Neural crest cell (in vitro differentiated cells): Measurements from ENCODE around the gene CCDC190. TPM values are rescaled to one million over a fixed set of nuclear protein-coding genes. Genes with fewer than 3 reads are reported as not detected.

Experiments
- DNase-seq: peaks from one replicate; pipeline ENCODE4 v3.0.0; 2021; ENCODE audit warnings: low read depth, mixed read lengths, low spot score
- H3K27ac Mint-ChIP-seq: one replicate; pipeline ENCODE4 v1.8.0; 2021; ENCODE audit warnings: mild to moderate bottlenecking, mixed read lengths; ENCODE audit not compliant: unreplicated experiment
- H3K27me3 Mint-ChIP-seq: 2 replicates; pipeline ENCODE4 v1.8.0; 2021; ENCODE audit warnings: low read depth, mild to moderate bottlenecking, mixed read lengths
- H3K36me3 Mint-ChIP-seq: 2 replicates; pipeline ENCODE4 v1.8.0; 2021; ENCODE audit warnings: low read depth, mild to moderate bottlenecking, mixed read lengths
- H3K4me1 Mint-ChIP-seq: 2 replicates; pipeline ENCODE4 v1.8.0; 2021; ENCODE audit warnings: mixed read lengths
- H3K4me3 Mint-ChIP-seq: one replicate; pipeline ENCODE4 v1.8.0; 2021; ENCODE audit warnings: mild to moderate bottlenecking, mixed read lengths
- H3K9me3 Mint-ChIP-seq: 2 replicates; pipeline ENCODE4 v1.8.0; 2021; ENCODE audit warnings: mixed read lengths
- total RNA-seq: library from RNA; stranded (reverse); gene quantifications from 2 replicates; pipeline ENCODE4 v1.2.1, GENCODE V29; 2021
- TF ChIP-seq, protein P1 (sequence below): fragments of 200-600 bp; sonication (generic); conservative IDR thresholded peaks from 2 replicates; pipeline ENCODE4 v1.5.0; 2021; ENCODE audit warnings: antibody characterized with exemption, mild to moderate bottlenecking

The CCDC190 gene
- total RNA-seq, 1 donor from 2014 or later: not detected

DNA sequence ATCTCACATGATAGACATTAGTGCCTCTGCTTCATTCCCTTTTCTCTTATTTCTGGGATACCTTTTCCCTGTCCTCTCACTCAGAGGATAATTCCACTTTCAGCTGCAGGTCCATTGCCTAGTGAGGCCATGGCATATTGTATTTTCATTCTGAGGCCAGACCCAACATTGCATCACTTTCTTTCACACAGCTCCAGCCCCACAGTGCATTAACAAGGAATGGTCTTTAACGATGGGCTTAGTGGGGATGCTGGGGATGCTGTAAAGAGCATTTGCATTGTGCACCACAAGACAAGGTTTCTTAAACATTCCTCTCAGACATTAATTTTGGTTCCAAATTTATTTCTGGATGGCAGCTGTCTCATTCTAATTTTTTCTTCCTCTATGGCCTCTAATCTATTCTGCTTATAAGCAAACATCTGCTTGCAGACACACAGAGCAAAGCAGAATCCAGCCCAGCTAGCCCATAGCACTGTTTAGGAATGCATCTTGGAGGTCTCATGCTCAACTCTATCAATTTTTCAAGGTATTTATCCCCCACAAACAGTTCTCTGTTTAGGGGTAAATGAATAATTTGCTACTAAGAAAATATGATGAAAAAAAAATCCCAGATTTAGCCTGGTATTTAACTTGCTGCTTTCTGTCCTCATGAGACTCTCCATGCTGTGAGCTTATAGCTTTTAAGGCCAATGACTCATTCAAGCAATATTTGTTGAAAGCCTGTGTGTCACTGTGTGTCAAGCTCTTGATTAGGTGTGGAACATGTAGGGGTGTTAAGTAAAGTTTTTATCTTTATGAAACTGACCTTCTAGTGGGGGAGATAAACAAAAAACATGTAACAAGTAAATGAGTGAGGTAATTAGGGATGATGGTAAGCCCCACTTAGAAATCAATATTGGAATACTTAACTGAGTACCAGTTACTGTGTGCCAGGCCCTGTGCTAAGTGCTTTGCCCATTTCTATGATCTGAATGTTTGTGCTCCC, 44.5 kb upstream of the CCDC190 start:
- Mint-ChIP-seq H3K4me3 (no peak overlapping the region), H3K27ac (no peak overlapping the region), H3K27me3 (no peaks in the 10 kb centered on the region), H3K36me3 (no peaks in the 10 kb centered on the region), H3K4me1 (no peaks in the 10 kb centered on the region), H3K9me3 (peaks cover 4% of the 10 kb centered on the region)
- TF ChIP-seq, protein P1, sequence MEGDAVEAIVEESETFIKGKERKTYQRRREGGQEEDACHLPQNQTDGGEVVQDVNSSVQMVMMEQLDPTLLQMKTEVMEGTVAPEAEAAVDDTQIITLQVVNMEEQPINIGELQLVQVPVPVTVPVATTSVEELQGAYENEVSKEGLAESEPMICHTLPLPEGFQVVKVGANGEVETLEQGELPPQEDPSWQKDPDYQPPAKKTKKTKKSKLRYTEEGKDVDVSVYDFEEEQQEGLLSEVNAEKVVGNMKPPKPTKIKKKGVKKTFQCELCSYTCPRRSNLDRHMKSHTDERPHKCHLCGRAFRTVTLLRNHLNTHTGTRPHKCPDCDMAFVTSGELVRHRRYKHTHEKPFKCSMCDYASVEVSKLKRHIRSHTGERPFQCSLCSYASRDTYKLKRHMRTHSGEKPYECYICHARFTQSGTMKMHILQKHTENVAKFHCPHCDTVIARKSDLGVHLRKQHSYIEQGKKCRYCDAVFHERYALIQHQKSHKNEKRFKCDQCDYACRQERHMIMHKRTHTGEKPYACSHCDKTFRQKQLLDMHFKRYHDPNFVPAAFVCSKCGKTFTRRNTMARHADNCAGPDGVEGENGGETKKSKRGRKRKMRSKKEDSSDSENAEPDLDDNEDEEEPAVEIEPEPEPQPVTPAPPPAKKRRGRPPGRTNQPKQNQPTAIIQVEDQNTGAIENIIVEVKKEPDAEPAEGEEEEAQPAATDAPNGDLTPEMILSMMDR: no peak
- DNase-seq: no peak

- H3K27ac Mint-ChIP-seq: no peak overlapping the region
- no peak overlapping the region for H3K4me3 Mint-ChIP-seq
- TF ChIP-seq, protein P1: no peak
- no peaks in the 10 kb centered on the region for H3K36me3 Mint-ChIP-seq
- H3K9me3 Mint-ChIP-seq: peaks cover 2% of the 10 kb centered on the region
- no peaks in the 10 kb centered on the region for H3K4me1 Mint-ChIP-seq
- no peaks in the 10 kb centered on the region for H3K27me3 Mint-ChIP-seq
- DNase-seq: no peak
These were observed 43.6 kb upstream of the CCDC190 start for GRCh38 chr1:162904579-162904978.

- no peaks in the 10 kb centered on the region for H3K36me3 Mint-ChIP-seq
These were observed 43.0 kb upstream of the CCDC190 start for GRCh38 chr1:162904023-162904422.

GRCh38 chr1:162903246-162903645, 42.3 kb upstream of the CCDC190 start:
- Mint-ChIP-seq H3K27me3 (no peaks in the 10 kb centered on the region), H3K27ac (no peak overlapping the region), H3K4me1 (no peaks in the 10 kb centered on the region), H3K4me3 (no peak overlapping the region), H3K36me3 (no peaks in the 10 kb centered on the region), H3K9me3 (no peaks in the 10 kb centered on the region)
- TF ChIP-seq, protein P1: no peak
- no peak for DNase-seq

More at GRCh38 chr1:162904023-162904422, 43.0 kb upstream of the CCDC190 start:
- Mint-ChIP-seq H3K4me3 (no peak overlapping the region), H3K27ac (no peak overlapping the region), H3K9me3 (no peaks in the 10 kb centered on the region), H3K27me3 (no peaks in the 10 kb centered on the region), H3K4me1 (no peaks in the 10 kb centered on the region)
- TF ChIP-seq, protein P1: no peak
- no peak for DNase-seq

DNA sequence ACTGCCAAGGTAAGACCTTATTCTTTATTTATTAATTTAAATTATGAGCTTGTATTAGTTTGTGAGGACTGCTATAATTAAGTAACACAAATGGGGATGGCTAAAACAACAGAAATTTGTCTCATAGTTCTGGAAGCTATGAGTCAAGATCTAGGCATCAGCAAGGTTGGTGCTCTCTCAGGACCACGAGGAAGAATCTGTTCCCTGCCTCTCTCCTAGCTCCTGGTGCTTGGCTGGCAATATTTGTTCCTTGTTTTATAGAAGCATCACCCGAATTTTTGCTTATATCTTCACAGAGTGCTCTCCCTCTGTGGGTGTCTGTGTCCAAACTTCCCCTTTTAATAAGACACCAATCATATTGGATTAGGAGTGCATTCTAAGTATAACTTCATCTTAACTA, 41.4 kb upstream of the CCDC190 start:
- no peak overlapping the region for H3K4me3 Mint-ChIP-seq
- H3K9me3 Mint-ChIP-seq: no peaks in the 10 kb centered on the region
- no peak for DNase-seq
- TF ChIP-seq, protein P1: no peak
- H3K4me1 Mint-ChIP-seq: no peaks in the 10 kb centered on the region
- no peak overlapping the region for H3K27ac Mint-ChIP-seq
- H3K36me3 Mint-ChIP-seq: no peaks in the 10 kb centered on the region
- H3K27me3 Mint-ChIP-seq: no peaks in the 10 kb centered on the region
